ENCODE data around the gene FAM180B. TPM values are rescaled to one million over a fixed set of nuclear protein-coding genes. Genes with fewer than 3 reads are reported as not detected.

The FAM180B gene
- total and polyA plus RNA-seq, 2 of the 8 experiments (the other 6 are each of a cell fraction or from before 2014, with no cell fraction given) = 0.09 TPM; not detected in 1

- peaks cover 0 to 5% (median 2%) of the 10 kb centered on the region in 4 experiments; a peak in 2 of 7 replicates for H3K4me1 ChIP-seq (replicated peaks in 1 of 4; ENCODE audit: control insufficient read depth in 3 of 4, insufficient read depth in 4 of 4, low read length in 3 of 4)
- peaks cover 0 to 14% of the 10 kb centered on the region in 2 experiments; a peak in 2 of 4 replicates for H3K79me2 ChIP-seq (ENCODE audit: control insufficient read depth in 1 of 2, insufficient read depth in 2 of 2, low read length in 2 of 2)
- no peak overlapping the region for H2AK5ac ChIP-seq (ENCODE audit: low read depth, low read length)
- H2BK5ac ChIP-seq (ENCODE audit: low read depth, low read length) = no peak overlapping the region
- H2BK20ac ChIP-seq (ENCODE audit: low read length) = no peak overlapping the region
- H3K14ac ChIP-seq (ENCODE audit: insufficient read length) = no peak overlapping the region
- H2BK15ac ChIP-seq (ENCODE audit: low read length) = no peak overlapping the region
- H2BK120ac ChIP-seq (replicated peaks; ENCODE audit: low read depth, low read length) = no peak overlapping the region
- H4K5ac ChIP-seq (ENCODE audit: insufficient read length, low read depth, low read length) = no peak overlapping the region
- H3K18ac ChIP-seq (ENCODE audit: extremely low read depth, low read length) = no peak overlapping the region
- no peak overlapping the region for H3K56ac ChIP-seq (replicated peaks; ENCODE audit: insufficient read length, low read depth, low read length)
- H4K20me1 ChIP-seq (replicated peaks in 1 of 2; ENCODE audit: control insufficient read depth in 1 of 2, insufficient read depth in 2 of 2, low read length in 2 of 2) = peaks cover 0 to 8% of the 10 kb centered on the region in 2 experiments
- no peak overlapping the region for H3K27ac ChIP-seq (ENCODE audit: low read depth, low read length)
- H4K8ac ChIP-seq (ENCODE audit: extremely low read depth, insufficient read depth, low read length) = peak overlapping the region; percentile 58; the same call in 1 of the 2 replicates
- peak overlapping the region in 1 of 4 experiments; percentile 25; a peak in 1 of 7 replicates for H3K9ac ChIP-seq (replicated peaks in 1 of 4; ENCODE audit: extremely low read depth in 1 of 4, low read depth in 3 of 4, low read length in 3 of 4)
- WGBS, 2 experiments (ENCODE audit: extremely low coverage in 1 of 2, insufficient coverage in 1 of 2, insufficient read length in 1 of 2, insufficient replicate concordance in 2 of 2, low coverage in 1 of 2, low lambda C conversion rate in 2 of 2, missing lambda C conversion rate in 1 of 2) = 92% methylated on average over 11 of the region's 11 CpGs; no CpG with 5 or more reads in 1 of the 2 experiments
- H3K4me3 ChIP-seq (ENCODE audit: extremely low read depth in 1 of 4, insufficient read depth in 2 of 4, low read depth in 3 of 4, low read length in 4 of 4) = no peak overlapping the region
- H3K9me3 ChIP-seq (ENCODE audit: insufficient read depth in 2 of 2, low read depth in 1 of 2, low read length in 1 of 2) = no peaks in the 10 kb centered on the region
- peaks cover 11 to 46% (median 24%) of the 10 kb centered on the region in 4 experiments for H3K36me3 ChIP-seq (ENCODE audit: control insufficient read depth in 2 of 4, insufficient read depth in 4 of 4, low read length in 3 of 4)
- no peaks in the 10 kb centered on the region for H3K23me2 ChIP-seq (ENCODE audit: low read depth, low read length)
- no peak overlapping the region for H2AFZ ChIP-seq (ENCODE audit: low read length)
- ChIA-PET POLR2A (ENCODE audit: partially characterized antibody) (interaction anchor here (1.2 to 4.2 kb wide), 8 partner anchors 8 to 156 kb away, joined by 3 to 25 read pairs (median 6); partner anchors contain the start of genes C1QTNF4, CELF1, FAM180B and PTPMT1), CTCF (ENCODE audit: partially characterized antibody) (interaction anchor here (0.9 kb wide), 1 partner anchor 25 kb away, joined by 3 read pairs; no protein-coding TSS in a partner anchor)
- no peak overlapping the region for H4K91ac ChIP-seq (replicated peaks; ENCODE audit: insufficient read length, low read length)
- TF ChIP-seq HDAC6 (IDR thresholded peaks at IDR 0.05; ENCODE audit: low read depth, low read length) = no peak
- TF ChIP-seq POLR2AphosphoS5 (IDR thresholded peaks at IDR 0.05; ENCODE audit: low read depth, low read length) = peak; percentile 39; the same call in 1 of the 2 replicates
- H2BK12ac ChIP-seq (ENCODE audit: low read depth, low read length) = no peak overlapping the region
- FAIRE-seq (no peak), DNase-seq (ENCODE audit: low read depth in 1 of 2, low spot score in 2 of 2) (no peak)
- no peaks in the 10 kb centered on the region for H3K27me3 ChIP-seq (replicated peaks in 1 of 4; ENCODE audit: control insufficient read depth in 3 of 4, extremely low read depth in 1 of 4, insufficient read depth in 3 of 4, low read length in 3 of 4)
- no peak overlapping the region for H3K4ac ChIP-seq (replicated peaks; ENCODE audit: insufficient read length, low read depth, low read length)
- peaks cover 6% of the 10 kb centered on the region; the same call in 1 of the 2 replicates for H3K79me1 ChIP-seq (ENCODE audit: low read depth, low read length)
- H3K23ac ChIP-seq (ENCODE audit: insufficient read length) = no peak overlapping the region
- H3K4me2 ChIP-seq (ENCODE audit: insufficient read depth in 1 of 2, low read depth in 2 of 2, low read length in 2 of 2) = no peak overlapping the region
These were observed 13.2 kb upstream of the FAM180B start for GRCh38 chr11:47573321-47573720.
